ENCODE results near the gene NIPSNAP2. TPM values are rescaled to one million over a fixed set of nuclear protein-coding genes. Genes with fewer than 3 reads are reported as not detected.
A peak's percentile ranks its signal among the peaks of the same experiment; 100 is the strongest.
"Not testable (repeated sequence)": the region's sequence is repeated elsewhere in the genome, so short reads cannot be mapped to it uniquely, and the experiment has no call there.

The NIPSNAP2 gene
- total RNA-seq, 1 donor from 2014 or later, result 52.9 TPM

GRCh38 chr7:56040730-56041129 is 76.3 kb downstream of the NIPSNAP2 start:
- no peak for ATAC-seq
- Histone ChIP-seq H3K36me3 (no peaks in the 10 kb centered on the region), H3K27me3 (ENCODE audit: low read depth) (no peaks in the 10 kb centered on the region), H3K4me3 (no peak overlapping the region), H3K27ac (no peak overlapping the region), H3K9me3 (no peaks in the 10 kb centered on the region), H3K4me1 (no peaks in the 10 kb centered on the region)
- intact Hi-C loops (cut with DNase I), result no loop called here
- TF ChIP-seq CTCF (IDR thresholded peaks at IDR 0.05), result no peak
- DNase-seq, result no peak

- ATAC-seq; H3K36me3 ChIP-seq; H3K27me3 ChIP-seq (ENCODE audit: low read depth); H3K27ac ChIP-seq; intact Hi-C loops (cut with DNase I); H3K9me3 ChIP-seq; H3K4me3 ChIP-seq; DNase-seq: not testable (repeated sequence)
- H3K4me1 ChIP-seq, result peaks cover 23% of the 10 kb centered on the region
Measured at GRCh38 chr7:56045758-56046157, 81.4 kb downstream of the NIPSNAP2 start.

- no peak for TF ChIP-seq CTCF (IDR thresholded peaks at IDR 0.05)
- H3K4me1 ChIP-seq, result peaks cover 26% of the 10 kb centered on the region
- DNase-seq (no peak), ATAC-seq (peak in 1 of 2 donors; percentile 10)
- no peaks in the 10 kb centered on the region for H3K27me3 ChIP-seq (ENCODE audit: low read depth)
- no peaks in the 10 kb centered on the region for H3K36me3 ChIP-seq
- H3K27ac ChIP-seq, result peak overlapping the region; percentile 68
- no peak overlapping the region for H3K4me3 ChIP-seq
- no peaks in the 10 kb centered on the region for H3K9me3 ChIP-seq
- intact Hi-C loops (cut with DNase I), result no loop called here
Measured at GRCh38 chr7:56046721-56047445, 82.5 kb downstream of the NIPSNAP2 start.

GRCh38 chr7:56047446-56048116 is 83.2 kb downstream of the NIPSNAP2 start:
- H3K27me3 ChIP-seq (ENCODE audit: low read depth); H3K9me3 ChIP-seq; intact Hi-C loops (cut with DNase I); ATAC-seq; H3K4me3 ChIP-seq; H3K36me3 ChIP-seq; DNase-seq: not testable (repeated sequence)
- Histone ChIP-seq H3K27ac (peak overlapping the region; percentile 68), H3K4me1 (peaks cover 32% of the 10 kb centered on the region)

DNA sequence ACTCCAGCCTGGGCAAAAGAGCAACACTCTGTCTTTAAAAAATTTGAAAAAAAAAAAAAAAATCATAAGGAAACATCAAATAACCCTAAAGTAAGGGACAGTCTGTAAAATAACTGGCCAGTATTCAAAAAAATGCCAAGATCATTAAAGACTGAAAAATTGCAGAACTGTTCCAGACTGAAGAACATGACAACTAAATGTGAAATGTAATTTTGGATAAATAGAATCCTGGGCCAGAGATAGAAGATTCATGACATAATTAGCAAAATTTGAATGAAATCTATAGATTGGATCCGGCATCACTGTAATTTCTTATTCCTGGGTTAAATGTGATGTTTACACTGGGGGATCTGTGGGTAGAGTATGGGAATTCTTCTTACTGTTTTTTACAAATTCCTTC is 83.9 kb downstream of the NIPSNAP2 start:
- no peak for TF ChIP-seq CTCF (IDR thresholded peaks at IDR 0.05)
- Histone ChIP-seq H3K27me3 (ENCODE audit: low read depth) (no peaks in the 10 kb centered on the region), H3K9me3 (no peaks in the 10 kb centered on the region), H3K4me1 (peaks cover 35% of the 10 kb centered on the region), H3K4me3 (no peak overlapping the region), H3K27ac (no peak overlapping the region), H3K36me3 (peaks cover 6% of the 10 kb centered on the region)
- intact Hi-C loops (cut with DNase I), result no loop called here
- ATAC-seq (no peak), DNase-seq (no peak)

DNA sequence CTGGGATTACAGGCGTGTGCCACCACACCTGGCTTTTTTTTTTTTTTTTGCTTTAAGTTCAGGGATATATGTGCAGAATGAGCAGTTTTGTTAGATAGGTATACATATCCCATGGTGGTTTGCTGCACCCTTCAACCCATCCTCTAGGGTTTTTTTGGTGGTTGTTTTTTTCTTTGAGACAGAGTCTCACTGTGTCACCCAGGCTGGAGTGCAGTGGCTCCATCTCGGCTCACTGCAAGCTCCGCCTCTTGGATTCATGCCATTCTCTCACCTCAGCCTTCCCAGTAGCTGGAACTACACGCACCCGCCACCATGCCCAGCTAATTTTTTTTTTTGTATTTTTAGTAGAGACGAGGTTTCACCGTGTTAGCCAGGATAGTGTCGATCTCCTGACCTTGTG is 84.4 kb downstream of the NIPSNAP2 start:
- H3K27ac ChIP-seq; intact Hi-C loops (cut with DNase I); H3K9me3 ChIP-seq; H3K27me3 ChIP-seq (ENCODE audit: low read depth); ATAC-seq; H3K4me3 ChIP-seq; DNase-seq: not testable (repeated sequence)
- peaks cover 35% of the 10 kb centered on the region for H3K4me1 ChIP-seq
- peaks cover 12% of the 10 kb centered on the region for H3K36me3 ChIP-seq

Other genes with a start within 250 kb of the NIPSNAP2 start
- not detected for gene SEPTIN14, start 101.8 kb upstream of the NIPSNAP2 start, total RNA-seq
- 2.7 TPM for gene ZNF713, start 77.1 kb upstream of the NIPSNAP2 start, total RNA-seq
- gene MRPS17, start 12.7 kb upstream of the NIPSNAP2 start, total RNA-seq, result 10.2 TPM
- gene PSPH, start 86.9 kb downstream of the NIPSNAP2 start, total RNA-seq, result 11.8 TPM
- gene CCT6A, start 87.2 kb downstream of the NIPSNAP2 start, total RNA-seq, result 75.3 TPM
- gene SUMF2, start 99.7 kb downstream of the NIPSNAP2 start, total RNA-seq, result 148 TPM
- gene PHKG1, start 128.4 kb downstream of the NIPSNAP2 start, total RNA-seq, result 1.1 TPM
- gene CHCHD2, start 141.9 kb downstream of the NIPSNAP2 start, total RNA-seq, result 199 TPM
- gene NUPR2, start 151.8 kb downstream of the NIPSNAP2 start, total RNA-seq, result not detected

All from lower lobe of right lung (tissue), 2 donors.